Measurements from ENCODE around the gene CD72.
"Not testable (repeated sequence)": the region's sequence is repeated elsewhere in the genome, so short reads cannot be mapped to it uniquely, and the experiment has no call there.

The CD72 gene

GRCh38 chr9:35615981-35616680, 2.1 kb downstream of the CD72 start:
- no peak for DNase-seq

GRCh38 chr9:35612843-35613242, 5.4 kb downstream of the CD72 start:
- DNase-seq = no peak

GRCh38 chr9:35612066-35612465, 6.1 kb downstream of the CD72 start:
- not testable (repeated sequence) for DNase-seq

- DNase-seq = no peak
Measured at GRCh38 chr9:35611230-35611797, 6.9 kb downstream of the CD72 start.

- DNase-seq = no peak
Measured at GRCh38 chr9:35609820-35610163, 8.4 kb downstream of the CD72 start.

- no peak for DNase-seq
Measured at GRCh38 chr9:35609001-35609819, 9.0 kb downstream of the CD72 start.

GRCh38 chr9:35608221-35608620, 10.0 kb downstream of the CD72 start:
- DNase-seq = no peak

GRCh38 chr9:35606726-35607125, 11.5 kb downstream of the CD72 start:
- DNase-seq = no peak

- no peak for DNase-seq
Measured at GRCh38 chr9:35606138-35606504, 12.1 kb downstream of the CD72 start.

- no peak for DNase-seq
Measured at GRCh38 chr9:35605351-35606137, 12.7 kb downstream of the CD72 start.

GRCh38 chr9:35604578-35605350, 13.4 kb downstream of the CD72 start, which contains the start of gene TESK1:
TESK1 (plus strand) TSS chr9:35605262; CDS start chr9:35605620, 358 bp downstream.
- peak; percentile 42 for DNase-seq

- DNase-seq = peak; percentile 100
Measured at GRCh38 chr9:35603986-35604577, 14.1 kb downstream of the CD72 start.

GRCh38 chr9:35603506-35603985, 14.7 kb downstream of the CD72 start:
- DNase-seq = peak; percentile 68

GRCh38 chr9:35599763-35600604, 18.2 kb downstream of the CD72 start:
- no peak for DNase-seq

- no peak for DNase-seq
Measured at GRCh38 chr9:35598866-35599590, 19.2 kb downstream of the CD72 start.

GRCh38 chr9:35596907-35597306, 21.3 kb downstream of the CD72 start:
- not testable (repeated sequence) for DNase-seq

GRCh38 chr9:35594471-35594870, 23.7 kb downstream of the CD72 start:
- no peak for DNase-seq

GRCh38 chr9:35593581-35593980, 24.6 kb downstream of the CD72 start:
- no peak for DNase-seq

- not testable (repeated sequence) for DNase-seq
Measured at GRCh38 chr9:35588506-35588905, 29.7 kb downstream of the CD72 start.

GRCh38 chr9:35584681-35585080, 33.5 kb downstream of the CD72 start:
- DNase-seq = not testable (repeated sequence)
